NCI-H2029 treated with DMSO at 0.1 percent for 48 hours (cell line): ENCODE results near the gene SIM2.

Experiments used
- DNase-seq: peaks from one replicate; lab custom pipeline; 2025; lab: John Stamatoyannopoulos, UW

The SIM2 gene

DNA sequence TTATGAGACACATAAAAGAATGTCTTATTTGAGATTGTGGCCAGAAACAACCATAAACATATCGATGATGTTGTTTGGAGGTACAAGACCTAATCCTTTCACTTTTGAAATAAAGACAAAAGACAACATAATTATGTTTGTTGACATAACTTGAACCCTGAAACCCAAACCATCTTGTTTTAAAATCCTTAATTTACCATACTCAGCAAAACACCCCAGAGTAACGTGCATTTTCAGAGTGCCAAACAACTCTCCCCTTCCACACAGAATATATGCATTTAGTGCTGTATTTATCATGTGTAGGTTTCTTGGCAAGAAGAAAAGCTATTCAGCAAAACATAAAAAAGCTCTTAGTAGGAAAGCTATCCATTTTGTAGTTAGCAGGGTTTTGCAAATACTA lies 17.5 kb downstream of the SIM2 start:
- no peak for DNase-seq

DNA sequence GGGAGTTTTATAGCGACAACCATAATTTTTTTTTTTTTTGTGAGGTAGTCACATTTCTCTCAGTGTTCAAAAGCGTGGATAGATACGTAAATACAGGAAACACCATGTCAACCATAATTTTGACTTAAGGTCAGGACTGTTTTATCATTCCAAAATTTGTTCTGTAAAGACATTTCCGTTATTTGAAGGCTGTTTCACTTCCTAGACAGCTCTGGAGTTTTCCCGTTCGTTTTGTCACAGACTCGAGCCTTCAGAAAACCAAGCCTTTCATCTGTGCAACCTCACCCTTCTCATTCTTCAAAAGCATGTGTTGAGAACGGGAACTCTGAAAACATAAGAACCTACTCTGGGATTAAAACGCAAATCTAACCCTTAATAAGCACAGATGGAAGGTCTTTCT lies 17.9 kb downstream of the SIM2 start:
- no peak for DNase-seq

GRCh38 chr21:36717976-36718375 lies 19.1 kb downstream of the SIM2 start:
- no peak for DNase-seq

- no peak for DNase-seq
These were observed 20.1 kb downstream of the SIM2 start for GRCh38 chr21:36718951-36719501.

GRCh38 chr21:36719614-36720013 lies 20.7 kb downstream of the SIM2 start:
- no peak for DNase-seq

- no peak for DNase-seq
These were observed 22.9 kb downstream of the SIM2 start for GRCh38 chr21:36721817-36722216.

DNA sequence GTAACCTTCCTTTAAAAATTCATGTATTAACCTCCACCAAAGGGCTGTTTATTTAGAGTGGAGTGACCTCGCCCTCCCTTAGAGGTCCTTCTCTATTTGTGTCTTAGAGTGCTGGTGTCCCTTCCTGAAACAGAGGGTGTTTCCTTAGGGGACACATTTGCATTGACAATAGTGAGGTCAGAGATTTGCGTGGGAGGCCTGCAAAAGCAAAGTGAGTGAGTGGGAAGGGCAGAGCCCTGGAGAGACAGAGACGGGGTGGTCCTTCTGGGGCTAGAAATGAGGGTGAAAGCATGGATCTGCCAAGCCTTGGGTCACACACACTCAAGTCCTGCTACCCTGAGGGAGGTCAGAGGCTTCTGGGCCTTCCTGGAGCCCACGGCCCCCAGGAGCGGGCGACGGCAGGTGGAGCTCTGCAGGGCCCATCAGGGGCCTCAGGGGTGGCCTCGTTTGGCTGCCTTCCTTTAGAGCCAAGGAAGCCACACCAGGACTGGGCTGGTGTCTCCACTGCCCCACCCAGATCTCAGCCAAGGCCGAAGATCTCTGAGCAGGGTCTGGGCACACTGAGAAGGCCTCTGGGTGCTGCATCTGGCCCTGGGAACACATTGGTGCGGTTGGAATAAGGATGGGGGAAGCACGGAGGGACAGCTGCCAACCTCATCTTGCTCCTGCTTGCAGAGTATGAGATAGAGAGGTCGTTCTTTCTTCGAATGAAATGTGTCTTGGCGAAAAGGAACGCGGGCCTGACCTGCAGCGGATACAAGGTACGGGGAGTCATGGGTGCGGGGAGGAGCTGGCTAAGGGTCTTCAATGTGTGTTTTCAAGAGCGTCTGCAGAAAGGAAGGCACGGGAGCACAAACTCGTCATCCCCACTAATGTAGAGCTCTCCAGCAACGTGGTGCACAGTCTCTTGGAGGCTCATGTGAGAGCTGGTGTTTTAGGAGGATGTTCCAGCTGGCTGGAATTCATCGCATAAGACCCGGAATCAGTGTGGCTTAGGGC lies 23.8 kb downstream of the SIM2 start:
- DNase-seq = no peak

GRCh38 chr21:36723371-36723881 lies 24.5 kb downstream of the SIM2 start:
- DNase-seq = no peak

- DNase-seq = no peak
These were observed 25.7 kb downstream of the SIM2 start for GRCh38 chr21:36724660-36725059.

DNA sequence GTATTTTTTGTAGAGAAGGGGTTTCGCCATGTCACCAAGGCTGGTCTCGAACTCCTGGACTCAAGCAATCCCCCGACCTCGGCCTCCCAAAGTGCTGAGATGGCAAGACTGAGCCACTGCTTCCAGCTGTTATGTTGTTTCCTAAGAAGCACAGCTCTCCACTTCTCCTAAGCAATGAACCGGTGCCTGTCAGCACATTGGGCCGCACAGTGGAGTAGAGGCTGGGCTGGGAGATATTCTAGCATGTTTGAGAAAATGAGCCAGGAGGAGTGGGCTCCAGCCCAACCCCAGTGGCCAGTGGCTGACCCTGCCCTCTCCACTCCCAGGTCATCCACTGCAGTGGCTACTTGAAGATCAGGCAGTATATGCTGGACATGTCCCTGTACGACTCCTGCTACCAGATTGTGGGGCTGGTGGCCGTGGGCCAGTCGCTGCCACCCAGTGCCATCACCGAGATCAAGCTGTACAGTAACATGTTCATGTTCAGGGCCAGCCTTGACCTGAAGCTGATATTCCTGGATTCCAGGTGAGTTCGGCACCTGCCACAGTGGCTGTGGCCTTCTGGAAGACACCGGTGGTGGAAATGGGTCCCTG lies 27.0 kb downstream of the SIM2 start:
- DNase-seq = no peak

- DNase-seq = no peak
These were observed 29.0 kb downstream of the SIM2 start for GRCh38 chr21:36727866-36728265.

- DNase-seq = no peak
These were observed 29.6 kb downstream of the SIM2 start for GRCh38 chr21:36728371-36729111.

GRCh38 chr21:36729310-36729970 lies 30.5 kb downstream of the SIM2 start:
- DNase-seq = no peak

- no peak for DNase-seq
These were observed 31.7 kb downstream of the SIM2 start for GRCh38 chr21:36730291-36731281.

DNA sequence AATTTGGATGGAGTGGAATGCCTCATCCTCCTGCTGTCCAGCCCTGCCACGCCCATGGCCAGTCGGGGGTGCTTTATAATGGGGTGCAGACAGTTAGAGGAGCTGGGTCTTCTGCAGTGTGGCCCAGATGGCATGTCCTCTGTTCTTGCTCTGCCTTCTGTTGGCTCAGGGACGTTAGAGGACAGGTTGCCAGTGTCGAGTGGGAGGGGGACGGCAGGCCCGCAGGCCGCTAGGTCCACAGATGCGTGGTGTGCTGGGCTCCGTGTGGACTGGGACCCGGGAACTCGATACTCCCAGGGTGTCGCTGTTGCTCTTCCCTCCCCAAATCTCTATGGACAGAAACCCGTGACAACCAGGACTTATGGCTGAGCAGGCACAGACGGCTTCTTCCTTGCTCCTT lies 33.3 kb downstream of the SIM2 start:
- DNase-seq = no peak

- no peak for DNase-seq
These were observed 33.8 kb downstream of the SIM2 start for GRCh38 chr21:36732761-36733160.

- no peak for DNase-seq
These were observed 34.9 kb downstream of the SIM2 start for GRCh38 chr21:36733857-36734256.

- no peak for DNase-seq
These were observed 35.7 kb downstream of the SIM2 start for GRCh38 chr21:36734367-36735200.

- no peak for DNase-seq
These were observed 36.2 kb downstream of the SIM2 start for GRCh38 chr21:36735201-36735515.
